Left colon (tissue), 2 donors: ENCODE results near the gene HSFY2. TPM values are rescaled to one million over a fixed set of nuclear protein-coding genes. Genes with fewer than 3 reads are reported as not detected.
"Not testable (repeated sequence)": the region's sequence is repeated elsewhere in the genome, so short reads cannot be mapped to it uniquely, and the experiment has no call there.

Source experiments
- ATAC-seq: fragments of 200-7000 bp; cut with Tn5 transposase; one replicate; pipeline ENCODE4 v1.9.1; 2020; ENCODE audit warnings: mild to moderate bottlenecking, moderate library complexity
- DNase-seq, 2 donors: peaks; one replicate each; pipeline ENCODE4 v3.0.0-alpha.2; 2020
- intact Hi-C, 2 donors: fragments of 100-400 bp; cut with DNase I in 1 of 2; cut with micrococcal nuclease in 1 of 2; formaldehyde crosslinking; loops; one replicate each; pipeline versions ENCODE4 v1.11.2 to v1.14.0; 2022; cut with DNase I, micrococcal nuclease
- long read RNA-seq: library from polyadenylated mRNA; unstranded; transcript quantifications from one replicate; pipeline ENCODE4 v2.0.0, GENCODE V29; 2021
- total RNA-seq, 2 donors: library from RNA; stranded (reverse); fragmentation: NEBNext Ultra II Directional; extraction: Animal tissue kit (Norgen Biotek cat#: 25700); gene quantifications; one replicate each; pipeline ENCODE4 v1.2.1, GENCODE V29; 2021
- donor health status: DM: no; HTN: no; CAD: no.
- donor health status: DM: yes; HTN: yes; CAD: no.

Gene HSFY2, protein sequence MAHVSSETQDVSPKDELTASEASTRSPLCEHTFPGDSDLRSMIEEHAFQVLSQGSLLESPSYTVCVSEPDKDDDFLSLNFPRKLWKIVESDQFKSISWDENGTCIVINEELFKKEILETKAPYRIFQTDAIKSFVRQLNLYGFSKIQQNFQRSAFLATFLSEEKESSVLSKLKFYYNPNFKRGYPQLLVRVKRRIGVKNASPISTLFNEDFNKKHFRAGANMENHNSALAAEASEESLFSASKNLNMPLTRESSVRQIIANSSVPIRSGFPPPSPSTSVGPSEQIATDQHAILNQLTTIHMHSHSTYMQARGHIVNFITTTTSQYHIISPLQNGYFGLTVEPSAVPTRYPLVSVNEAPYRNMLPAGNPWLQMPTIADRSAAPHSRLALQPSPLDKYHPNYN
- not detected for total RNA-seq
- long read RNA-seq: 0 reads

DNA sequence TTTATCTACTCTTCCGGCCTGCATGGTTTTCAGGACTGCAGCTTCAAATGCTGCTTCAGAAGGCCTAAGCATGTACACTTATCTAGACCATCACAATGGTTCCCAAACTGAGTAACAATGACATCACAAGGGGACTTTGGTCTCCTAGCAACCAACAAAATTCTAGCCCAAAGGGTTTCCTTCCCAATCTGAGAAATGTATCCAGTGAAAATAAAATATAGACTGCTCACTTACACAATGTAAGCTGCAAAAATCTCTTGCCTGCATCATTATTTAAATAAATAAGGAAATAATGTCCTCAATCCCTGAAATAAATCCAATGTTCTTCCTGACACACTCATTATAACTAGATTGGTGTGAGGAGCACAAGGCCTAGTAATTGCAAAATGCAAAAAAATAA is at the start of gene HSFY2:
Gene HSFY2, minus strand, starts transcription at position 101 of the 400 bp plus-strand sequence. CDS start 117 bp downstream, outside the sequence.
- DNase-seq, ATAC-seq, intact Hi-C loops: not testable (repeated sequence)

- DNase-seq, intact Hi-C loops, ATAC-seq: not testable (repeated sequence)
These were observed 42.2 kb upstream of the HSFY2 start for GRCh38 chrY:18815751-18816150.

- not testable (repeated sequence) for ATAC-seq, DNase-seq
These were observed 15.3 kb upstream of the HSFY2 start for GRCh38 chrY:18788757-18789406.

DNA sequence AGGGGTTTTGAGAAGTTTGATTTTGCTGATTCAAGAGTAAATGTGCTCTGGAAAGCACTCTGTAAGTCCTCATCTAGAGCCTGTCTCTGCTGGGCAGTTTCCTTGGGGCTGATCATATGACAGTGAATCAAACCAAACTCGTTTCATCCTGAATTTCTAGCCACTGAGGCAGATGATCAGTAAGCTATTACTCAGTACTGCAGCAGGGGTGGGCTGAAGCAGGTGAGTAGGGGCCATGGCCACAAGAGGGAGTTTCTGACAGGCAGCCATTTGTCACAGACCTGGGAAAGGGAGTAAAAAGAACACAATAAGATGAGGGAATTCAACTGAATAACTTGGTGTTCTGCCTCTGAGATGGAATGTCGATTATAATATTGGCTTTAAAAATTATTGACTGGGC is 19.5 kb downstream of the HSFY2 start:
- DNase-seq, intact Hi-C loops, ATAC-seq: not testable (repeated sequence)

More at GRCh38 chrY:18788757-18789406, 15.3 kb upstream of the HSFY2 start:
- intact Hi-C loops: not testable (repeated sequence)

DNA sequence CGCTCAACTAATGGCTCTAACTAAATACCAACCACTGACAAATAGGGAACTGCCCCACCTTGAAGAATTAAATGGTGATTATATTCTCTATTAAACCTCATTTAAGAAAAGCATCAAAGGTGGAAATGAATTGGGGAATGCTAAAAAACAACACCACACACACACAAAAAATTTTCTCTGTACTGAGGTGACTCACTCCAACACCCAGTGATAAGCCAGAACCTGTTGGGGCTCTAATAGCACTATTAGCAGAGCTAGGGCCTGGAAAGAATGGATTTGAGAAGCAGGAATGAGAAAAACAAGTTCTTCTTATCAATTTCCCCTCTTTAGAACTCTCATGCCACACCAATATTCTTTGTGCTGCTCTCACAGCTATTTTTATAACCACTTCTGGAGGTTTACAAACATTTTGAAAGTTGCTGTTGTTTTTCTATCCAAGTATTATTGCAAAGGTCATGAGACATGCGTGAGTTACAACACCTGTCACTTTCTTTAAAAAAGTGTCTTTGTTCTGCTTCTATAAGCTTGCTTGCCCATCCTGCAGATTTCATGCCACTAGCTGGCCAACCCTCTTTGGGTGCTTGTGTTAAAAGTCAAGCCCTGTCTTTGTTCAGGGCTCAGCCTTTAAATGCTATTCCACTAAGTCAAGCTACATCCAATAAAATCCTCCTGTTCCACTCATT is 20.3 kb downstream of the HSFY2 start:
- DNase-seq, ATAC-seq, intact Hi-C loops: not testable (repeated sequence)

GRCh38 chrY:18723714-18724113 is 49.8 kb downstream of the HSFY2 start:
- intact Hi-C loops, DNase-seq, ATAC-seq: not testable (repeated sequence)

Other genes with a start within 250 kb of the HSFY2 start
- gene HSFY1, start 227.0 kb downstream of the HSFY2 start, total RNA-seq: not detected